HEK293 (cell line): ENCODE measurements around the gene TAS2R50.

ENCODE experiments used
- CTCF ChIA-PET: fragments of 350-600 bp; formaldehyde crosslinking; extraction: SDS; loops from one replicate; lab custom pipeline; 2021; ENCODE audit warnings: antibody characterized with exemption; lab: Yijun Ruan, JAX
- POLR2A ChIA-PET: fragments of 300-600 bp; formaldehyde crosslinking; extraction: SDS; loops from one replicate; lab custom pipeline; 2020; ENCODE audit warnings: antibody characterized with exemption, inconsistent platforms; lab: Yijun Ruan, JAX
- H3K27ac ChIP-seq: fragments of 200-500 bp; sonication (Bioruptor generic); 2 replicates; pipeline ENCODE4 v1.5.1; 2014; ENCODE audit warnings: low read depth, low read length, control low read depth, inconsistent platforms; ENCODE audit errors: extremely low read depth
- H3K36me3 ChIP-seq, 2 experiments: fragments of 200-500 bp in 1 of 2; sonication (Bioruptor generic) in 1 of 2; 1 replicate in 1 of 2; 2 replicates in 1 of 2; pipeline ENCODE4 v1.5.1; 2014 to 2017; ENCODE audit warnings: inconsistent platforms in 2 of 2, low read length in 2 of 2; ENCODE audit not compliant: control insufficient read depth in 2 of 2, insufficient read depth in 1 of 2
- H3K4me1 ChIP-seq: fragments of 200-500 bp; sonication (Bioruptor generic); 2 replicates; pipeline ENCODE4 v1.5.1; 2014; ENCODE audit warnings: mild to moderate bottlenecking, low read length, inconsistent platforms; ENCODE audit not compliant: control insufficient read depth, insufficient read depth
- H3K4me3 ChIP-seq: 2 replicates; pipeline ENCODE4 v1.5.1; 2011; ENCODE audit warnings: low read depth, mild to moderate bottlenecking, control low read depth, low read length, moderate library complexity
- H3K9me3 ChIP-seq: fragments of 200-500 bp; sonication (Bioruptor generic); 2 replicates; pipeline ENCODE4 v1.5.1; 2014; ENCODE audit warnings: low read depth, low read length, inconsistent platforms; ENCODE audit not compliant: control insufficient read depth, insufficient read depth
- GLIS1 ChIP-seq: fragments of 450-650 bp; formaldehyde crosslinking; IDR thresholded peaks from 2 replicates; pipeline ENCODE4 v1.5.1; 2016; ENCODE audit warnings: missing biosample characterization, missing genetic modification characterization
- KLF10 ChIP-seq: fragments of 450-650 bp; IDR thresholded peaks from 2 replicates; pipeline ENCODE4 v1.5.1; 2018; ENCODE audit warnings: missing biosample characterization, mild to moderate bottlenecking, missing genetic modification characterization
- KLF7 ChIP-seq: fragments of 450-650 bp; formaldehyde crosslinking; IDR thresholded peaks from 2 replicates; pipeline ENCODE4 v1.5.1; 2016; ENCODE audit warnings: missing biosample characterization, missing genetic modification characterization, borderline replicate concordance
- MYNN ChIP-seq: fragments of 450-650 bp; formaldehyde crosslinking; IDR thresholded peaks from 2 replicates; pipeline ENCODE4 v1.5.1; 2016; ENCODE audit warnings: missing biosample characterization, missing genetic modification characterization, borderline replicate concordance
- ZBTB17 ChIP-seq: fragments of 450-650 bp; formaldehyde crosslinking; IDR thresholded peaks from 2 replicates; pipeline ENCODE4 v1.5.1; 2016; ENCODE audit warnings: missing biosample characterization, missing genetic modification characterization
- ZIC2 ChIP-seq: fragments of 450-650 bp; formaldehyde crosslinking; IDR thresholded peaks from 2 replicates; pipeline ENCODE4 v1.5.1; 2016; ENCODE audit warnings: missing biosample characterization, missing genetic modification characterization
- ZNF121 ChIP-seq: fragments of 450-650 bp; formaldehyde crosslinking; IDR thresholded peaks from 2 replicates; pipeline ENCODE4 v1.5.1; 2016; ENCODE audit warnings: missing biosample characterization, missing genetic modification characterization
- ZNF155 ChIP-seq: fragments of 450-650 bp; formaldehyde crosslinking; IDR thresholded peaks from 2 replicates; pipeline ENCODE4 v1.5.1; 2016; ENCODE audit warnings: missing biosample characterization, missing genetic modification characterization
- ZNF175 ChIP-seq: fragments of 450-650 bp; formaldehyde crosslinking; IDR thresholded peaks from 2 replicates; pipeline ENCODE4 v1.5.1; 2016; ENCODE audit warnings: missing biosample characterization, missing genetic modification characterization
- ZNF2 ChIP-seq: fragments of 450-650 bp; formaldehyde crosslinking; IDR thresholded peaks from 2 replicates; pipeline ENCODE4 v1.5.1; 2016; ENCODE audit warnings: missing biosample characterization, missing genetic modification characterization
- ZNF211 ChIP-seq: fragments of 450-650 bp; formaldehyde crosslinking; IDR thresholded peaks from 2 replicates; pipeline ENCODE4 v1.5.1; 2016; ENCODE audit warnings: low read depth, missing biosample characterization, missing genetic modification characterization
- ZNF24 ChIP-seq: fragments of 450-650 bp; formaldehyde crosslinking; IDR thresholded peaks from 2 replicates; pipeline ENCODE4 v1.5.1; 2016; ENCODE audit warnings: missing biosample characterization, missing genetic modification characterization
- ZNF37A ChIP-seq: fragments of 450-650 bp; IDR thresholded peaks from 2 replicates; pipeline ENCODE4 v1.5.1; 2018; ENCODE audit warnings: missing biosample characterization, missing genetic modification characterization
- ZNF473 ChIP-seq: fragments of 450-650 bp; formaldehyde crosslinking; IDR thresholded peaks from 2 replicates; pipeline ENCODE4 v1.5.1; 2017; ENCODE audit warnings: missing biosample characterization, missing genetic modification characterization
- ZNF521 ChIP-seq: fragments of 450-650 bp; formaldehyde crosslinking; IDR thresholded peaks from 2 replicates; pipeline ENCODE4 v1.5.1; 2017; ENCODE audit warnings: missing biosample characterization, mild to moderate bottlenecking, missing genetic modification characterization
- ZNF555 ChIP-seq: fragments of 450-650 bp; formaldehyde crosslinking; conservative IDR thresholded peaks from 2 replicates; pipeline ENCODE4 v1.5.1; 2017; ENCODE audit warnings: missing biosample characterization, mild to moderate bottlenecking, missing genetic modification characterization, inconsistent platforms
- TF ChIP-seq, protein P1 (sequence below): fragments of 450-650 bp; formaldehyde crosslinking; IDR thresholded peaks from 2 replicates; pipeline ENCODE4 v1.5.1; 2016; ENCODE audit warnings: missing biosample characterization, missing genetic modification characterization, low read depth
- TF ChIP-seq, protein P2 (sequence below): fragments of 450-650 bp; formaldehyde crosslinking; IDR thresholded peaks from 2 replicates; pipeline ENCODE4 v1.5.1; 2016; ENCODE audit warnings: missing biosample characterization, missing genetic modification characterization, borderline replicate concordance
- TF ChIP-seq, protein P3 (sequence below): fragments of 450-650 bp; formaldehyde crosslinking; IDR thresholded peaks from 2 replicates; pipeline ENCODE4 v1.5.1; 2016; ENCODE audit warnings: missing biosample characterization, missing genetic modification characterization

Gene TAS2R50

DNA sequence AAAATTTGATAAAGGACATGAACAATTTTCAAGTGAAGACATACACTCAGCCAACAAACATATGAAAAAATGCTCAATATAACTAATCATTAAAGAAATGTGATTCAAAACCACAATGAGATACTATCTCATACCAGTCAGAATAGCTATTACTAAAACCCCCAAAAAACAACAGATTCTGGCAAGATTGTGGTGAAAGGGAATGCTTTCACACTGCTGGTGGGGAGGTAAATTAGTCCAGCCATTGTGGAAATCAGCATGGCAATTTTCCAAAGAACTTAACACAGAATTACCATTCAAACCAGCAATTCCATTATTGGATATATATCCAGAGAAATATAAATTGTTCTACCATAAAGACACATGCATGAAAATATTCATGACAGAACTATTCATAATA lies 29.0 kb downstream of the TAS2R50 start:
- Histone ChIP-seq H3K36me3 (no peaks in the 10 kb centered on the region; a peak in 1 of 3 replicates), H3K4me1 (no peaks in the 10 kb centered on the region), H3K9me3 (no peaks in the 10 kb centered on the region), H3K4me3 (no peak overlapping the region), H3K27ac (no peak overlapping the region)
- ChIA-PET POLR2A (no interaction called here), CTCF (no interaction called here)
- TF ChIP-seq ZNF121 (no peak), MYNN (tag by site-specific recombination) (no peak)
- TF ChIP-seq, protein P1, sequence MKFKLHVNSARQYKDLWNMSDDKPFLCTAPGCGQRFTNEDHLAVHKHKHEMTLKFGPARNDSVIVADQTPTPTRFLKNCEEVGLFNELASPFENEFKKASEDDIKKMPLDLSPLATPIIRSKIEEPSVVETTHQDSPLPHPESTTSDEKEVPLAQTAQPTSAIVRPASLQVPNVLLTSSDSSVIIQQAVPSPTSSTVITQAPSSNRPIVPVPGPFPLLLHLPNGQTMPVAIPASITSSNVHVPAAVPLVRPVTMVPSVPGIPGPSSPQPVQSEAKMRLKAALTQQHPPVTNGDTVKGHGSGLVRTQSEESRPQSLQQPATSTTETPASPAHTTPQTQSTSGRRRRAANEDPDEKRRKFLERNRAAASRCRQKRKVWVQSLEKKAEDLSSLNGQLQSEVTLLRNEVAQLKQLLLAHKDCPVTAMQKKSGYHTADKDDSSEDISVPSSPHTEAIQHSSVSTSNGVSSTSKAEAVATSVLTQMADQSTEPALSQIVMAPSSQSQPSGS = no peak

DNA sequence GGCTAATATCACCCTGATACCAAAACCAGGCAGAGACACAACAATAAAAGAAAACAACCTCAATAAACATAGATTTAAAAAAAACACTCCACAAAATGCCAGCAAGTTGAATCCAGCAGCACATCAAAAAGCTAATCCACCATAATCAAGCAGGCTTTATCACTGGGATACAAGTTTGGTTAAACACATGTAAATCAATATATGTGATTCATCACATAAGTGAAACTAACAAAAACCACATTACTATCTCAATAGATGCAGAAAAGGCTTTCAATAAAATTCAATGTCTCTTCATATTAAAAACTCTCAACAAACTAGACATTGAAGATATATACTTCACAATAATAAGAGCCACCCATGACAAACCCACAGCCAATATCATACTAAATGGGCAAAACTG lies 30.6 kb downstream of the TAS2R50 start:
- no peak overlapping the region for H3K27ac ChIP-seq
- H3K4me1 ChIP-seq = no peaks in the 10 kb centered on the region
- TF ChIP-seq, protein P2, sequence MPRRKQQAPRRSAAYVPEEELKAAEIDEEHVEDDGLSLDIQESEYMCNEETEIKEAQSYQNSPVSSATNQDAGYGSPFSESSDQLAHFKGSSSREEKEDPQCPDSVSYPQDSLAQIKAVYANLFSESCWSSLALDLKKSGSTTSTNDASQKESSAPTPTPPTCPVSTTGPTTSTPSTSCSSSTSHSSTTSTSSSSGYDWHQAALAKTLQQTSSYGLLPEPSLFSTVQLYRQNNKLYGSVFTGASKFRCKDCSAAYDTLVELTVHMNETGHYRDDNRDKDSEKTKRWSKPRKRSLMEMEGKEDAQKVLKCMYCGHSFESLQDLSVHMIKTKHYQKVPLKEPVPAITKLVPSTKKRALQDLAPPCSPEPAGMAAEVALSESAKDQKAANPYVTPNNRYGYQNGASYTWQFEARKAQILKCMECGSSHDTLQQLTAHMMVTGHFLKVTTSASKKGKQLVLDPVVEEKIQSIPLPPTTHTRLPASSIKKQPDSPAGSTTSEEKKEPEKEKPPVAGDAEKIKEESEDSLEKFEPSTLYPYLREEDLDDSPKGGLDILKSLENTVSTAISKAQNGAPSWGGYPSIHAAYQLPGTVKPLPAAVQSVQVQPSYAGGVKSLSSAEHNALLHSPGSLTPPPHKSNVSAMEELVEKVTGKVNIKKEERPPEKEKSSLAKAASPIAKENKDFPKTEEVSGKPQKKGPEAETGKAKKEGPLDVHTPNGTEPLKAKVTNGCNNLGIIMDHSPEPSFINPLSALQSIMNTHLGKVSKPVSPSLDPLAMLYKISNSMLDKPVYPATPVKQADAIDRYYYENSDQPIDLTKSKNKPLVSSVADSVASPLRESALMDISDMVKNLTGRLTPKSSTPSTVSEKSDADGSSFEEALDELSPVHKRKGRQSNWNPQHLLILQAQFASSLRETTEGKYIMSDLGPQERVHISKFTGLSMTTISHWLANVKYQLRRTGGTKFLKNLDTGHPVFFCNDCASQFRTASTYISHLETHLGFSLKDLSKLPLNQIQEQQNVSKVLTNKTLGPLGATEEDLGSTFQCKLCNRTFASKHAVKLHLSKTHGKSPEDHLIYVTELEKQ (tag by site-specific recombination) = no peak
- TF ChIP-seq ZBTB17 = no peak
- no peak for TF ChIP-seq ZNF155 (tag by site-specific recombination)
- TF ChIP-seq ZNF24 = no peak
- no peak for TF ChIP-seq ZNF473
- no peak for TF ChIP-seq ZIC2 (tag by site-specific recombination)
- no peak for TF ChIP-seq ZNF2
- no peak for TF ChIP-seq KLF7 (tag by site-specific recombination)
- TF ChIP-seq, protein P3, sequence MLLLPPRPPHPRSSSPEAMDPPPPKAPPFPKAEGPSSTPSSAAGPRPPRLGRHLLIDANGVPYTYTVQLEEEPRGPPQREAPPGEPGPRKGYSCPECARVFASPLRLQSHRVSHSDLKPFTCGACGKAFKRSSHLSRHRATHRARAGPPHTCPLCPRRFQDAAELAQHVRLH (tag by site-specific recombination) = no peak
- no peak for TF ChIP-seq KLF10 (tag by site-specific recombination)
- TF ChIP-seq, all 188 proteins: peak for 0
- ChIA-PET POLR2A (no interaction called here), CTCF (no interaction called here)
- Histone ChIP-seq H3K36me3 (no peaks in the 10 kb centered on the region; a peak in 1 of 3 replicates), H3K4me3 (no peak overlapping the region), H3K9me3 (no peaks in the 10 kb centered on the region)

DNA sequence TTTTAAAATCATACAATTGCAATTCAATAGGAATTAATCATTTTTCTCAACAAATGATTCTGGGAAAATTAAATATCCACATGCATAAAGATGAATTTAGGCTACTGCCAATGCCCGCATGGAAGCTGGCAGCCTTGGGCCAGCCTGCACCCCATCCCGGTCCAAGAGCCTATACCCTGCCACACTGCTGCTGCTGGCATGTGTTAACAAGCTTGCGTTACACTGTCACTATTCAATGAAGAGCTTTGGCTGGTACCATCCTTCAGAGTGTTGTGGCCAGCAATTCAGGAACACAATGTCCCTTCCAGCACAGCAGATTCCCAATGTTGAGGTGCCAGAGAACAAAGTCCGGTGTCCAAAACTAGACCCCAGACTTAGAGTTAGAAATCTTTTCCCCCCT lies 34.1 kb downstream of the TAS2R50 start:
- POLR2A ChIA-PET = no interaction called here

More for the DNA sequence above, 34.1 kb downstream of the TAS2R50 start:
- no peaks in the 10 kb centered on the region; a peak in 1 of 3 replicates for H3K36me3 ChIP-seq
- H3K27ac ChIP-seq = no peak overlapping the region
- no peak overlapping the region for H3K4me3 ChIP-seq
- no peaks in the 10 kb centered on the region for H3K9me3 ChIP-seq
- CTCF ChIA-PET = interaction anchor here (0.6 kb wide), 1 partner anchor 558 kb away, joined by 3 read pairs; no protein-coding TSS in a partner anchor
- H3K4me1 ChIP-seq = no peaks in the 10 kb centered on the region
- no peak for TF ChIP-seq ZNF37A (tag by site-specific recombination)
- no peak for TF ChIP-seq ZNF211
- no peak for TF ChIP-seq GLIS1
- no peak for TF ChIP-seq ZNF555
- no peak for TF ChIP-seq ZNF175 (tag by site-specific recombination)
- TF ChIP-seq ZNF521 (tag by site-specific recombination) = no peak
